H1 (cell line): Measurements from ENCODE around the gene DHX38. TPM values are rescaled to one million over a fixed set of nuclear protein-coding genes. Genes with fewer than 3 reads are reported as not detected.

Experiments used
- CTCF ChIA-PET: fragments of 300-600 bp; sonication (Branson Sonifier 250); formaldehyde crosslinking; loops from one replicate; lab custom pipeline; 2021; ENCODE audit not compliant: partially characterized antibody; lab: Charles Lee
- POLR2A ChIA-PET: fragments of 300-600 bp; sonication (Branson Sonifier 250); formaldehyde crosslinking; loops from one replicate; lab custom pipeline; 2021; ENCODE audit warnings: inconsistent platforms; ENCODE audit not compliant: partially characterized antibody; lab: Charles Lee
- DNase-seq, 2 experiments: peaks; one replicate each; pipeline versions ENCODE4 v3.0.0 to v3.0.0-alpha.2; 2010 to 2022; ENCODE audit warnings: low spot score in 2 of 2, low read depth in 1 of 2, mixed read lengths in 1 of 2
- FAIRE-seq: peaks from 2 replicates; lab custom pipeline; 2011; peaks lifted over from hg19 to GRCh38; lab: Jason Lieb, UNC
- H2AFZ ChIP-seq: 2 replicates; pipeline ENCODE4 v1.8.1; 2012; ENCODE audit warnings: low read length, inconsistent platforms
- H2AK5ac ChIP-seq: 2 replicates; pipeline ENCODE4 v1.6.1; 2013; ENCODE audit warnings: low read depth, low read length
- H2BK120ac ChIP-seq: replicated peaks from 2 replicates; pipeline ENCODE3; 2013; ENCODE audit warnings: low read depth, low read length, inconsistent platforms
- H2BK12ac ChIP-seq: 2 replicates; pipeline ENCODE4 v1.6.1; 2013; ENCODE audit warnings: low read depth, low read length
- H2BK15ac ChIP-seq: 2 replicates; pipeline ENCODE4 v1.6.1; 2013; ENCODE audit warnings: low read length
- H2BK20ac ChIP-seq: 2 replicates; pipeline ENCODE4 v1.6.1; 2013; ENCODE audit warnings: low read length
- H2BK5ac ChIP-seq: 2 replicates; pipeline ENCODE4 v1.6.1; 2013; ENCODE audit warnings: low read depth, low read length
- H3K14ac ChIP-seq: 2 replicates; pipeline ENCODE4 v1.6.1; 2013; ENCODE audit warnings: inconsistent platforms; ENCODE audit not compliant: insufficient read length
- H3K18ac ChIP-seq: 2 replicates; pipeline ENCODE4 v1.6.1; 2013; ENCODE audit warnings: low read length; ENCODE audit errors: extremely low read depth
- H3K23ac ChIP-seq: 2 replicates; pipeline ENCODE4 v1.6.1; 2013; ENCODE audit warnings: inconsistent platforms; ENCODE audit not compliant: insufficient read length
- H3K23me2 ChIP-seq: 2 replicates; pipeline ENCODE4 v1.6.1; 2013; ENCODE audit warnings: low read depth, low read length
- H3K27ac ChIP-seq: 2 replicates; pipeline ENCODE4 v1.6.1; 2011; ENCODE audit warnings: low read depth, low read length, inconsistent platforms
- H3K27me3 ChIP-seq, 4 experiments: replicated peaks in 1 of 4; 1 replicate in 1 of 4; 2 replicates in 3 of 4; pipeline versions ENCODE4 v1.6.1 to v1.8.1; 2011 to 2013; ENCODE audit warnings: low read length in 3 of 4, mild to moderate bottlenecking in 3 of 4, inconsistent platforms in 2 of 4, mixed read lengths in 2 of 4, moderate library complexity in 1 of 4; ENCODE audit not compliant: control insufficient read depth in 3 of 4, insufficient read depth in 3 of 4; ENCODE audit errors: extremely low read depth in 1 of 4
- H3K36me3 ChIP-seq, 4 experiments: 2 replicates each; pipeline versions ENCODE4 v1.6.1 to v1.8.1; 2011 to 2013; ENCODE audit warnings: mild to moderate bottlenecking in 4 of 4, low read length in 3 of 4, moderate library complexity in 2 of 4, control low read depth in 1 of 4, inconsistent platforms in 1 of 4; ENCODE audit not compliant: insufficient read depth in 4 of 4, control insufficient read depth in 2 of 4
- H3K4ac ChIP-seq: replicated peaks from 2 replicates; pipeline ENCODE3; 2013; ENCODE audit warnings: low read length, low read depth, mixed read lengths, inconsistent platforms; ENCODE audit not compliant: insufficient read length
- H3K4me1 ChIP-seq, 4 experiments: replicated peaks in 1 of 4; 1 replicate in 1 of 4; 2 replicates in 3 of 4; pipeline versions ENCODE4 v1.6.1 to v1.8.1; 2011 to 2013; ENCODE audit warnings: low read length in 3 of 4, inconsistent platforms in 2 of 4, mixed read lengths in 1 of 4; ENCODE audit not compliant: insufficient read depth in 4 of 4, control insufficient read depth in 3 of 4
- H3K4me2 ChIP-seq, 2 experiments: 2 replicates each; pipeline versions ENCODE4 v1.6.1 to v1.8.1; 2011 to 2013; ENCODE audit warnings: low read depth in 2 of 2, low read length in 2 of 2, control low read depth in 1 of 2, inconsistent platforms in 1 of 2, mild to moderate bottlenecking in 1 of 2; ENCODE audit not compliant: insufficient read depth in 1 of 2
- H3K4me3 ChIP-seq, 4 experiments: fragments of 200-600, 300-600 bp in 1 of 4; sonication (generic), shearing (Covaris generic), sonication (Bioruptor Twin) in 1 of 4; 2 replicates each; pipeline versions ENCODE4 v1.5.1 to v1.8.1; 2011 to 2016; ENCODE audit warnings: low read length in 4 of 4, low read depth in 3 of 4, control low read depth in 2 of 4, inconsistent platforms in 2 of 4, mild to moderate bottlenecking in 2 of 4, mixed read lengths in 1 of 4, moderate library complexity in 1 of 4; ENCODE audit not compliant: insufficient read depth in 2 of 4; ENCODE audit errors: extremely low read depth in 1 of 4
- H3K56ac ChIP-seq: replicated peaks from 2 replicates; pipeline ENCODE3; 2013; ENCODE audit warnings: low read depth, mild to moderate bottlenecking, mixed read lengths, low read length, inconsistent platforms; ENCODE audit not compliant: insufficient read length
- H3K79me1 ChIP-seq: 2 replicates; pipeline ENCODE4 v1.6.1; 2013; ENCODE audit warnings: low read depth, low read length, control low read depth
- H3K79me2 ChIP-seq, 2 experiments: 2 replicates each; pipeline versions ENCODE4 v1.6.1 to v1.8.1; 2012 to 2013; ENCODE audit warnings: low read length in 2 of 2, mild to moderate bottlenecking in 2 of 2, inconsistent platforms in 1 of 2; ENCODE audit not compliant: insufficient read depth in 2 of 2, control insufficient read depth in 1 of 2
- H3K9ac ChIP-seq, 4 experiments: replicated peaks in 1 of 4; 1 replicate in 1 of 4; 2 replicates in 3 of 4; pipeline versions ENCODE4 v1.6.1 to v1.8.1; 2011 to 2013; ENCODE audit warnings: low read depth in 3 of 4, low read length in 3 of 4, control low read depth in 2 of 4, mild to moderate bottlenecking in 2 of 4, moderate library complexity in 2 of 4, inconsistent platforms in 1 of 4; ENCODE audit errors: extremely low read depth in 1 of 4
- H3K9me3 ChIP-seq, 2 experiments: 2 replicates each; pipeline versions ENCODE4 v1.6.1 to v1.8.1; 2012 to 2013; ENCODE audit warnings: mild to moderate bottlenecking in 2 of 2, moderate library complexity in 2 of 2, control low read depth in 1 of 2, inconsistent platforms in 1 of 2, low read depth in 1 of 2, low read length in 1 of 2, mixed read lengths in 1 of 2; ENCODE audit not compliant: insufficient read depth in 2 of 2
- H4K20me1 ChIP-seq, 2 experiments: replicated peaks in 1 of 2; 2 replicates each; pipeline versions ENCODE3 to v1.8.1; 2011 to 2013; ENCODE audit warnings: inconsistent platforms in 2 of 2, low read length in 2 of 2, mild to moderate bottlenecking in 1 of 2; ENCODE audit not compliant: insufficient read depth in 2 of 2, control insufficient read depth in 1 of 2
- H4K5ac ChIP-seq: 2 replicates; pipeline ENCODE4 v1.6.1; 2013; ENCODE audit warnings: low read length, low read depth, mixed read lengths, inconsistent platforms; ENCODE audit not compliant: insufficient read length
- H4K8ac ChIP-seq: 2 replicates; pipeline ENCODE4 v1.8.0; 2013; ENCODE audit warnings: mild to moderate bottlenecking, moderate library complexity, low read length, inconsistent platforms; ENCODE audit not compliant: insufficient read depth; ENCODE audit errors: extremely low read depth
- H4K91ac ChIP-seq: replicated peaks from 2 replicates; pipeline ENCODE3; 2013; ENCODE audit warnings: low read length, mixed read lengths, inconsistent platforms; ENCODE audit not compliant: insufficient read length
- WGBS, 2 experiments: shearing (Covaris generic) in 1 of 2; methylation state at CpG; one replicate each; pipeline versions ENCODE4 v1.1.6 to v1.1.7; 2013 to 2015; ENCODE audit warnings: low lambda C conversion rate in 2 of 2, mixed read lengths in 2 of 2, inconsistent platforms in 1 of 2, low coverage in 1 of 2, missing lambda C conversion rate in 1 of 2; ENCODE audit not compliant: insufficient replicate concordance in 2 of 2, insufficient coverage in 1 of 2, insufficient read length in 1 of 2; ENCODE audit errors: extremely low coverage in 1 of 2, missing lambda C conversion rate in 1 of 2; 5-methylcytosine and 5-hydroxymethylcytosine counted together
- polyA plus RNA-seq, 7 experiments: library from polyadenylated mRNA; depleted of rRNA in 3 of 7; stranded (reverse) in 5 of 7; unstranded in 2 of 7; fragments of >200 nt in 5 of 7; fragments of 200-250 nt in 2 of 7; gene quantifications; 1 replicate in 5 of 7; 2 replicates in 1 of 7; 4 replicates in 1 of 7; pipeline versions ENCODE4 v1.2.1 to v1.2.3, GENCODE V29; 2011 to 2013; ENCODE audit warnings: missing spikeins in 2 of 7, mixed read lengths in 2 of 7
- total RNA-seq: library from RNA; stranded (reverse); fragmentation: NEBNext Ultra II Directional; extraction: Animal tissue kit (Norgen Biotek cat#: 25700); gene quantifications from 2 replicates; pipeline ENCODE4 v1.2.1, GENCODE V29; 2021

Gene DHX38
- total and polyA plus RNA-seq, 2 of the 8 experiments (the other 6 are each of a cell fraction or from before 2014, with no cell fraction given): 27.3 to 53.5 TPM

DNA sequence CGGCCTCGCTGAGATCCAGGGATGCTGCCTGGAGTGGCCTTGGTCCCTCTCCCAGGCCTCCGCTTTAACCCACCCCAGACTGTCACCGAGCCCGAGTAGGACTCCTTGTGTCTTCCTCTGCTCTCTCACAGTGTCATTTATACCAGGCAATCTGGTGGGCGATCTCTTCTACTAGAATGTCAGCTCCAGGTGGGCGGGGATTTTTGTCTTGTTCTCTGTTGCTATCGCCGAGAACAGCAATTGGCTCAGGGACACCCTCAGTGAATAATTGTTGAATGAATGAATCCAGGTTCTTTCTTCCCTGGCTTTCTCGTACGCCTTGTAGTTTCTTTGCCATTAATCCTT lies 591 bp downstream of the DHX38 start:
- Histone ChIP-seq H4K8ac (peak overlapping the region; percentile 94), H3K14ac (no peak overlapping the region), H3K27ac (peak overlapping the region; percentile 93), H3K23ac (no peak overlapping the region), H2AK5ac (peak overlapping the region; percentile 75), H2BK12ac (peak overlapping the region; percentile 41; the same call in 1 of the 2 replicates), H2BK20ac (no peak overlapping the region), H3K56ac (peak overlapping the region; percentile 70), H2BK15ac (no peak overlapping the region), H3K4me2 (peak overlapping the region; percentile 85 to 92), H3K79me2 (peaks cover 4 to 44% of the 10 kb centered on the region in 2 experiments), H3K4me1 (peaks cover 0 to 6% (median under 1%) of the 10 kb centered on the region in 4 experiments; a peak in 2 of 7 replicates), H3K36me3 (peaks cover 6 to 29% (median 19%) of the 10 kb centered on the region in 4 experiments; a peak in 7 of 8 replicates), H4K20me1 (peaks cover 4 to 8% of the 10 kb centered on the region in 2 experiments), H3K4ac (peak overlapping the region; percentile 13), H3K9ac (peak overlapping the region; percentile 76 to 91 (median 88)), H3K23me2 (peaks cover 8% of the 10 kb centered on the region; the same call in 1 of the 2 replicates), H3K27me3 (no peaks in the 10 kb centered on the region), H3K9me3 (no peaks in the 10 kb centered on the region), H2AFZ (peak overlapping the region; percentile 46; the same call in 1 of the 2 replicates), H2BK120ac (no peak overlapping the region), H4K5ac (no peak overlapping the region), H3K4me3 (peak overlapping the region; percentile 93 to 100 (median 98)), H2BK5ac (peak overlapping the region; percentile 69; the same call in 1 of the 2 replicates), H4K91ac (no peak overlapping the region), H3K79me1 (peaks cover 6% of the 10 kb centered on the region), H3K18ac (no peak overlapping the region)
- no peak for DNase-seq
- 13% methylated on average over 11 of the region's 11 CpGs; no CpG with 5 or more reads in 1 of the 2 experiments for WGBS, 2 experiments
- CTCF ChIA-PET: interaction anchor here (1.3 to 11.4 kb wide), 4 partner anchors 11 to 26 kb away, joined by 3 to 108 read pairs (median 6); no protein-coding TSS in a partner anchor
- POLR2A ChIA-PET: interaction anchor here (0.6 to 4.7 kb wide), 10 partner anchors 9 to 104 kb away, joined by 3 to 23 read pairs (median 4); no protein-coding TSS in a partner anchor
- FAIRE-seq: no peak
